Activated naive CD4-positive, alpha-beta T cell (primary cell): Measurements from ENCODE around the gene TAS2R16.

Experiments used
- DNase-seq, 4 experiments: peaks; one replicate each; lab custom pipeline; 2025; lab: John Stamatoyannopoulos, UW

TAS2R16 gene

DNA sequence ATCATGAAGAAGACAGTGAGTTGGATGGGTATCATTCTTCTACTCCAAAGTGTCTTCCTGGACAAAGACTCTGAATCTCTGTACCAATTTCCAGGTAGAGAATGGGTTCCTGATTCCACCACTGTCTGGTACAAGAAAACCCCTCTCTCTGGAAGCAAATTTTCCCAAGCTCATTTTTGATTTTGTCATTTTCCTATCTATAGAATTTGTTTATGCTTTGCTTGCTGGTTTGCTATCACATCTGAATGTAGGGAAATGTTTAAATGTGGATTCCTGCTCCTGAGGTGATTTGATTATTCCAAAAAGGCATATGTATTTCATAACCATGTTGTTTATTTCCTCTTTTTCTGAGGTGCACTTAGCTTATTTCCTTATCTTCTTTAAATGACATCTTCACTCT is at the start of gene TAS2R16:
TSS of gene TAS2R16 (minus strand) at position 101 of the 400 bp plus-strand sequence. CDS start at position 35, 66 bp downstream.
- DNase-seq = no peak

DNA sequence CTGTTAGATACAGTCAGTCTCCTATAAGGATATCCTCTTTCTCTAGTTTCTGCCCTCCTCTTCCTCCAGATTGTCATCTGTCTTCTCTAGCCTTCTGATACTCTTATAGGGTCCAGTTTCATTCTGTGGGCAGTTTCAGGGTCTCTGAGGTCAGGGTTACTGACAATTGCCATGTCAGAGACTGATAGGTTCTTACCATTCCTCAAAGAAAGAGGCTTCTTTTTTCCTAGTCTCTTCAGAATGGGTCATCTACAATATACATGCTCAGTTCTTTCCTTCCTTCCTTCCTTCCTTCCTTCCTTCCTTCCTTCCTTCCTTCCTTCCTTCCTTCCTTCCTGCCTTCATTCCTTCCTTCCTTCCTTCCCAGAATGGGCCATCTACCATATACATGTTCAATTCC is 48.1 kb upstream of the TAS2R16 start:
- DNase-seq = no peak

DNA sequence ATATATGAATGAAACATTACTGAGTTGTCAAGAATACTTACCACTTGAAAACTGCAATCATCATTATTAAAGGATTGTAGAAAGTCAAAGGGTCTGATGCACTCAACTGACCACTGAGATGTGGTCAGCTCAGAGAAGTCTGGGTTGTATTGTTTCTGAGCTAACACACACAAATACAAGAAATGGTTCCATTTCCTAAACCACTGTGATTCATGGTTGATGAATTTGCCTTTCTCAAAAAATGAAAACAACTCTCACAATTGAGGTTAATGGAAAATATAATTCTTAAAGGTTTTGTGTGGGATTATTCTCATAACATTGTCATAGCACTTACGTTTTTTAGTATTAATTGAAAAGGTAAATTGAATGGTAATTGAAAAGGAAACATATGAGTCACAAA is 45.6 kb upstream of the TAS2R16 start:
- DNase-seq = no peak

- DNase-seq = no peak
Observed at GRCh38 chr7:123039269-123039668, 43.8 kb upstream of the TAS2R16 start.

DNA sequence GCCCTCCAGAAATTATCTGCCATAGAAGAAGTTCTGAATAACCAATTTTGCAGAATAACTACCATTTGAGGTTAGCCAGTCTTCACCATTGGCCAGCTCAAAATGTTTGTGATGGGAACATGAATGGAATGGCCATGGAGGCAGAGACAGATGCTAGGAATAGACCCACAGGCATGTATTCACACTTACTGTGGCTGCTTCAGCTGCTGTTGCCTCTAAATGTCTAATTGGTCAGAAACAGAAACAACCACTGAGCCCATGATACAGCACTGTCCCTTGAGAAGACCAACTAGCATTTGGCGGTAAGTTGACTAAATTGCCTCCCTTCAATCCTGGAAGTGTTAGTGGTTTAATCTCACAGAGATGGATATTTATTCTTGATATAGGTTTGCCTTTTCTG is 38.6 kb upstream of the TAS2R16 start:
- no peak for DNase-seq

DNA sequence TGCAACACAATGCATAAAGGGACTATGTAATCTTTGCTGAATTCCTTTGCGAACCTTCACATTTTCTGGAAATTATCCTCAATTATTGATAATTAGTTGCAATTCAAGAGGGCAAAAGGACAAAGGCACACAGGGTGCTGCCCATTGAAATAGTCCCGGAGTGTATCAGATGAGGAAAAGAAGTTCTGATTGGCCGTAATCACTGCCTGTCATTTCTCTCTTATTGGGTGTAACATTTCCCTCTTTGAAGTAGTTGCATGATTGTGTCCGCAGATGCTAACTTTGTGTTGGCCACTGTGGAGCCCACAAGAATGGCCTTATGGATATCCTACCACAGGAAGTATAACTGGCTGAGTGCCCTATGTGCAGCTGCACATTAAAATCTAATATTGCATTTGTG is 35.1 kb upstream of the TAS2R16 start:
- no peak for DNase-seq

DNA sequence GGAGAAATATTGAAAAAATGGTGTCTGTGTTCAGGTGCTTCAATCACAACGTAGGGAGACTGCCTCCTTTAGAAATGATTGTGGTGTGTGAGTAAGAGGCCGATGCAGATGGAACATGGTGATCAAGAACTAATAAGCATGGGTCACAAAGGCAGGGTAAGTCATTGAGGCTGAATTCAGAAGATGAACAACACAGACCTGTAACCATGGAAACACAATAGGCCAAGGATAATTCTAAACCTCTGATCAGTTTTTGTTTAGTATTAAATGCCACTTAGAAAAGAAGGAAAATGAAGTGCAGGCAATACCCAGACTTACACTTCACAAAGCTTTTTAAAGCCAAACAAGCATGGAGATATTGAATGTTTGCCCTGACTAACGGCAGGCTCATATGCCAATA is 32.8 kb upstream of the TAS2R16 start:
- no peak for DNase-seq

GRCh38 chr7:123026251-123026650 is 30.8 kb upstream of the TAS2R16 start:
- no peak for DNase-seq

GRCh38 chr7:123024989-123025758 is 29.7 kb upstream of the TAS2R16 start:
- DNase-seq = no peak

- no peak for DNase-seq
Observed at GRCh38 chr7:123023126-123023525, 27.6 kb upstream of the TAS2R16 start.

DNA sequence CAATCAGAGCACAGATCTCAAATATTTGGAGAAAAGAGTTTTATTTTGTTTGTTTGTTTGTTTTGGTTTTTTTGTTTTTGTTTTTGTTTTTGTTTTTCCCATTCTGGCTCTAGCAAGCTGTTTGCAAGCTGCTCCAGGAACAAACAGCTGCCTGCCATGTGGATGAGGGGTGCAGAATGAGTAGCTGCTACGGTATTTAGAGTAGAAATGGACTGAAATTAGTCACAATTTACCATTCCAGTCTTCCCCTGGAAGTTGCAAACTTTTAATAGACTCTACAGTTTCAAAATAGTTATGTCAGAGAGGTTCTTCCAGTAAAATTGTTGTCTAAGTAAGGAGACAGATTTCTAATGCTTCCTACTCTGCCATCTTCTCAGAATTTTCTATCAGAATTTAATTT is 27.1 kb upstream of the TAS2R16 start:
- no peak for DNase-seq

DNA sequence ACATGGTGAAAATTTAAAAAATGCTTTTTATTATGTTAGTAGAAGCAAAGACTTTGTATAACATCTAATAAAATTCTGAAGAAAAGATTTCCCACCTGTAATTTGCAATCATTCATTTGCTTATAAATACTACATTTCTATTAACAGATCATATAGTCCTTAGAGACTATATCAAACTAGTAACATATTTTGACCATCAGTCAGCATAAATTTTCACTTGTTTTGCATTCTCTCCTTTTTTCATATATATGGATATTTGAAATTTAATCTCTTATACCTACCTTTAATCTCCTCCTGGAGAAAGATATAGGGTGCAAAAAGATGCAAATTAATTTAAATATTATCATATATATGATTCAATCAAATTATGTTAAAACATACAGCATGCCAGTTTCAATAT is 16.9 kb upstream of the TAS2R16 start:
- no peak for DNase-seq

DNA sequence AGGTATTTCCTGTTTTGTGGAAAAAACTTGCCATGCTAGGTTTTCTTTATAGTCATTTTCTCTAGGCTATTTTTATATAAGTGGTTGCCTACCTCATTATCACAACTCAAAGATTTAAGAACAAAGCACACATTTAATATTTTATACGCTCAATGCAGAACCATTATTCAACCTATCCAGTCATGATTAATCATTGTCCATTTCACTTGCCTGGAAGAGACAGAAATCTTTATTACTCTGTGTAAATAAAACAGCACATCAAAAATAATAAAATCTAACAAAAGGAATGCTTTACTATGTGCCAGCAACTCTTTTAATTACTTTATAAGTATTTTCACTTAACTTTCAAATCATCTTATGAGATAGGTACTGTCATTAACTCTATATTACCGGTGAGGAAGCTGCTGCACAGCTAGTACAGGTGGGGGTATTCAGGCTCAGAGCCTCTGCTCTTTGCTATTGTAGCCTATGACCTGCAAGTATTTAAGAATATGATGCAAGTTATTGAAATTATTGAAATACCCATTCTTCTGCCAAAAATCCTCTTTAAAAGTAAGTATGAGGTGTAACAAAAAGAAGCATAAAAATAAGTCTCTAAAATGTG is 16.4 kb upstream of the TAS2R16 start:
- DNase-seq = no peak

- no peak for DNase-seq
Observed at GRCh38 chr7:123004931-123005330, 9.4 kb upstream of the TAS2R16 start.

DNA sequence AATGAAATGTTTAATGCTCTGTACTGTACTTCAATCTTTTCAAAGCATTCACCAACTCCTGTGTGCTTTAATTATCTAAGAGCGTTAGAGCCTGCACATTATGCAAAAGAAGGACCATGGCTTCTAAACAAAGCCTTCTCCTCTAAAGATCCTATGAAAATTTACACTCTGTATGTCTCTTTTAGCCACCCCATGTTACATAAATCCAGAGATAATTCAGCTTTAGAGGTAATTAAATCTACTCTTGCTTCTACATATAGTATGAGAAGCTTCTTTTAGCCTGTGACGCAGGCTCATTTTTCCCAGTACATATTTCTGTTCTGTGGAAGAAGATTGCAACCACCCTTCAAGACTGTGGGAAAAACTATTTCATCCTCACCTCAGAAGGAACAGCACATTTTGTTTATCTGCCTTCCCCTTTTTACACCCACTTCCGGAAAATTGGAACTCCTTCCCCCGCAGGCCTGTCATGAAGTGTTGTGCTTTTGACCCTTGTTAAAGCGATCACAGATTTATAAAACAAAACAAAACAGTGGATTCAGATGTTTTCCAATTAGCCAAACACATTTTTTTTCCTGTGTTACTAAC is 8.1 kb upstream of the TAS2R16 start:
- DNase-seq = no peak

GRCh38 chr7:122989577-122989976 is 5.9 kb downstream of the TAS2R16 start:
- no peak for DNase-seq

GRCh38 chr7:122989041-122989440 is 6.5 kb downstream of the TAS2R16 start:
- DNase-seq = no peak

GRCh38 chr7:122988333-122988732 is 7.2 kb downstream of the TAS2R16 start:
- DNase-seq = no peak

DNA sequence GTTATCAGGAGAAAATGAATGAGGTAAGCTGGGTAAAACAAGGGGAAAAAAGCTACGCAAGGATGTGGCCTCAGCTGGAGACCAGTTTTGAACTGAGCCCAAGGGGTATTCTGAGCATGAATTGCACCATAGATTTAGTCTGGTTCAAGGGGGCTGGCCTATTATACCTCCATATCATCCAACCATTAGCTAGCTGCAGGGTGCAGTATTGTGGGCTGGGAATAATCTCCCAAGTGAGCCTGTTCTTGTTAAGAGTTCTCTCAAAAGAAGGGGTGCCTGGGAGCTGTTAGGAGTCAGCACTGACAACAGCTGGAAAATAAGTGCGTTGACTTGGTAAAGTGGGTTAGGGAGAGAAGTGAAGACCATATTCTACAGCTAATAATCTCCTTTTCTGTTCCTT is 8.0 kb downstream of the TAS2R16 start:
- DNase-seq = no peak

GRCh38 chr7:122984021-122984420 is 11.5 kb downstream of the TAS2R16 start:
- DNase-seq = no peak

DNA sequence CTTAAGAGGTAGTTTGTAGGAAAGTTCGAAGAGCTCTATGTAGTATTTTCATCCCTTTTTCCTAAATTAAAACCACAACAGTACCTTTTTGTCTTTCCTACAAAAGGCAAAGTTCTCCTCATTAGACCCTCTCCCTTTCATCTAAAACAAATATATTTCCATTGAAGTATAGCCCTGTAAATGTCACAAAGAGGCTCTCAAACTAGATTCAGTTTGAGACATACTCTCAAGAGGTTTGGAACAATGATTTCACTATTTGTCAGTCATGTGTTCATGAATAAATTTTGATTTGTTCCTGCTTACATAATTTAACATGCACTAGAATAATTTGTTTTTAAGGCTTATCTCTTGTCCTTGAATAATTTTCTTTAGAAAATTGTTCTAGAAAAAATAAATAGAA is 12.2 kb downstream of the TAS2R16 start:
- no peak for DNase-seq

DNA sequence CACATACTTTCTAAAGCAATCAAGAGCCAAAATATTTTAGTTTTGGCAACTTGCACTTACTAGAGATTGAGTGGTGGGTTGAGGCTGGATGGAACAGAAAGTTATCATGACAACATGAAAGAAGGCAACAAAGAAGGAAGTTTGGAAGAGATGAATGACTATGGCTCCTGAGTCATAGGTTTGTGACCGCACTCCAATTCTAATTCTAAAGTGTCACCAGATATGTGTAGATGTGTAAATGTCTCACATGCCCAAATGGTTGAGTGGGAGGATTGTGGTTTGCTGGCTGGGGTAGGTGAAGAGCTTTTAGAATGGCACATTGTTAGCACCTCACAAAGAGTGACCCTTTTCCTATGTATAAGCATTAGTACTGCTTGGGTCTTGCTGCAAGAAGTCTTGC is 20.2 kb downstream of the TAS2R16 start:
- DNase-seq = no peak

DNA sequence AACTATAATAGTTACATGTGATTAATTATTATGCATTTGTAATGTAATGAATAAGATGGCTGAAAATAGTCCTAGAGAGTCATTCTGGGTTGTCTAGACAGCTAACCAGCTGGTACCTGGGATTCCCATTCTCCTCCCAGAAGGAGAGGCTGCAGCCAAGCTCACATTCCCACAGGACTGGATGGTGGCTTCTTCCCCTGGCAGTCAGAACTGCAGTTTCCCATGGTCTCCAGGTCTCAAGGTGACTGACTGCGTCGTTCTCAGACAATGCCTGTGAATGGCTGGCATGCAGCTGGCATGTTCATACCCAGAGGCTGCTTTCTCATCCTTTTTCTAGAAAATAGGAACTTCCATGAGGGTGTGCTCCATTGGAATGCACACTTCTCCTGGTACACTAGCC is 21.3 kb downstream of the TAS2R16 start:
- DNase-seq = no peak

GRCh38 chr7:122972056-122972455 is 23.4 kb downstream of the TAS2R16 start:
- no peak for DNase-seq
